H1 (cell line): ENCODE data around the gene RMRP. TPM values are rescaled to one million over a fixed set of nuclear protein-coding genes. Genes with fewer than 3 reads are reported as not detected.

Experiments
- BCL11A ChIP-seq, 2 experiments: IDR thresholded peaks; one replicate each; pipeline ENCODE4 v1.6.1; 2011; ENCODE audit warnings: low read depth in 2 of 2, low read length in 2 of 2, mild to moderate bottlenecking in 2 of 2
- CHD1 ChIP-seq: IDR thresholded peaks from 2 replicates; pipeline ENCODE4 v1.6.1; 2012; ENCODE audit warnings: low read depth, low read length, improper control_type of control experiment
- CHD2 ChIP-seq: IDR thresholded peaks from 2 replicates; pipeline ENCODE4 v1.6.1; 2012; ENCODE audit warnings: low read length, improper control_type of control experiment
- CREB1 ChIP-seq: IDR thresholded peaks from 2 replicates; pipeline ENCODE4 v1.6.1; 2012; ENCODE audit warnings: inconsistent platforms
- CTBP2 ChIP-seq: IDR thresholded peaks from 2 replicates; pipeline ENCODE4 v1.7.0; 2011; ENCODE audit warnings: borderline replicate concordance, mild to moderate bottlenecking, moderate library complexity, mixed read lengths, low read length; ENCODE audit not compliant: insufficient read depth, insufficient read length
- EZH2 ChIP-seq: fragments of 200-600 bp; sonication (generic); IDR thresholded peaks from 2 replicates; pipeline ENCODE4 v1.7.1; 2012; ENCODE audit warnings: low read depth, mild to moderate bottlenecking, moderate library complexity, low read length, inconsistent platforms; ENCODE audit not compliant: severe bottlenecking
- GTF2F1 ChIP-seq: IDR thresholded peaks from 2 replicates; pipeline ENCODE4 v1.6.1; 2012; ENCODE audit warnings: low read depth, low read length, improper control_type of control experiment, borderline replicate concordance
- HDAC2 ChIP-seq, 2 experiments: fragments of 300-600 bp in 1 of 2; sonication (generic) in 1 of 2; IDR thresholded peaks; 2 replicates each; pipeline ENCODE4 v1.6.1; 2011 to 2012; ENCODE audit warnings: low read depth in 2 of 2, low read length in 2 of 2, mild to moderate bottlenecking in 2 of 2, moderate library complexity in 2 of 2, borderline replicate concordance in 1 of 2, inconsistent platforms in 1 of 2
- JUND ChIP-seq: IDR thresholded peaks from 2 replicates; pipeline ENCODE4 v1.6.1; 2011; ENCODE audit warnings: mild to moderate bottlenecking, improper control_type of control experiment, low read length
- KDM5A ChIP-seq: fragments of 200-600 bp; IDR thresholded peaks from 2 replicates; pipeline ENCODE4 v1.7.1; 2012; ENCODE audit warnings: mild to moderate bottlenecking, low read length, inconsistent platforms, mixed read lengths
- POLR2A ChIP-seq, 2 experiments: IDR thresholded peaks; 1 replicate in 1 of 2; 2 replicates in 1 of 2; pipeline ENCODE4 v1.6.1; 2011; ENCODE audit warnings: low read depth in 2 of 2, low read length in 2 of 2, mild to moderate bottlenecking in 2 of 2; ENCODE audit errors: control extremely low read depth in 1 of 2
- POLR2AphosphoS5 ChIP-seq: IDR thresholded peaks from 2 replicates; pipeline ENCODE4 v1.6.1; 2011; ENCODE audit warnings: low read depth, low read length
- RFX5 ChIP-seq: IDR thresholded peaks from 2 replicates; pipeline ENCODE4 v1.6.1; 2011; ENCODE audit warnings: low read depth, low read length, improper control_type of control experiment, borderline replicate concordance
- RXRA ChIP-seq: IDR thresholded peaks from 2 replicates; pipeline ENCODE4 v1.6.1; 2011; ENCODE audit warnings: low read depth, mild to moderate bottlenecking, low read length, moderate library complexity; ENCODE audit not compliant: insufficient read depth
- SIX5 ChIP-seq: IDR thresholded peaks from 2 replicates; pipeline ENCODE4 v1.6.1; 2011; ENCODE audit warnings: mild to moderate bottlenecking, low read depth, low read length
- SUZ12 ChIP-seq: fragments of 200-600 bp; sonication (generic); IDR thresholded peaks from 2 replicates; pipeline ENCODE4 v1.6.1; 2012; ENCODE audit warnings: mild to moderate bottlenecking, inconsistent platforms, low read length, moderate library complexity, mixed read lengths
- USF2 ChIP-seq: IDR thresholded peaks from 2 replicates; pipeline ENCODE4 v1.6.1; 2011; ENCODE audit warnings: low read length, improper control_type of control experiment
- YY1 ChIP-seq: IDR thresholded peaks from 2 replicates; pipeline ENCODE4 v1.6.1; 2011; ENCODE audit warnings: low read depth, mild to moderate bottlenecking, low read length
- polyA plus RNA-seq, 7 experiments: library from polyadenylated mRNA; depleted of rRNA in 3 of 7; stranded (reverse) in 5 of 7; unstranded in 2 of 7; fragments of >200 nt in 5 of 7; fragments of 200-250 nt in 2 of 7; gene quantifications; 1 replicate in 5 of 7; 2 replicates in 1 of 7; 4 replicates in 1 of 7; pipeline versions ENCODE4 v1.2.1 to v1.2.3, GENCODE V29; 2011 to 2013; ENCODE audit warnings: missing spikeins in 2 of 7, mixed read lengths in 2 of 7
- total RNA-seq: library from RNA; stranded (reverse); fragmentation: NEBNext Ultra II Directional; extraction: Animal tissue kit (Norgen Biotek cat#: 25700); gene quantifications from 2 replicates; pipeline ENCODE4 v1.2.1, GENCODE V29; 2021
- TF ChIP-seq, protein P1 (sequence below): IDR thresholded peaks from 2 replicates; pipeline ENCODE4 v1.6.1; 2012; ENCODE audit warnings: low read length, inconsistent platforms

The RMRP gene
- total and polyA plus RNA-seq, 2 of the 8 experiments (the other 6 are each of a cell fraction or from before 2014, with no cell fraction given), result 169 to 14,987 TPM

- TF ChIP-seq CTBP2 (no peak), GTF2F1 (no peak), EZH2 (no peak), HDAC2 (IDR thresholded peaks at IDR 0.05; ENCODE audit: borderline replicate concordance in 1 of 2, low read depth in 2 of 2, low read length in 2 of 2) (peak in 1 of 2 experiments; percentile 64; a peak in 1 of 4 replicates), BCL11A (IDR thresholded peaks at IDR 0.05; ENCODE audit: low read depth in 2 of 2, low read length in 2 of 2) (no peak), SUZ12 (no peak), KDM5A (no peak), POLR2AphosphoS5 (peak; percentile 31; the same call in 1 of the 2 replicates), SIX5 (no peak), RFX5 (peak; percentile 59), CHD2 (no peak), YY1 (no peak), CREB1 (peak; percentile 83), POLR2A (IDR thresholded peaks at IDR 0.05; ENCODE audit: control extremely low read depth in 1 of 2, low read depth in 2 of 2, low read length in 2 of 2) (peak in 1 of 2 experiments; percentile 78; a peak in 2 of 3 replicates), USF2 (no peak; the same call in 1 of the 2 replicates), RXRA (no peak), JUND (peak; percentile 52; the same call in 1 of the 2 replicates), CHD1 (no peak)
- TF ChIP-seq, protein P1, sequence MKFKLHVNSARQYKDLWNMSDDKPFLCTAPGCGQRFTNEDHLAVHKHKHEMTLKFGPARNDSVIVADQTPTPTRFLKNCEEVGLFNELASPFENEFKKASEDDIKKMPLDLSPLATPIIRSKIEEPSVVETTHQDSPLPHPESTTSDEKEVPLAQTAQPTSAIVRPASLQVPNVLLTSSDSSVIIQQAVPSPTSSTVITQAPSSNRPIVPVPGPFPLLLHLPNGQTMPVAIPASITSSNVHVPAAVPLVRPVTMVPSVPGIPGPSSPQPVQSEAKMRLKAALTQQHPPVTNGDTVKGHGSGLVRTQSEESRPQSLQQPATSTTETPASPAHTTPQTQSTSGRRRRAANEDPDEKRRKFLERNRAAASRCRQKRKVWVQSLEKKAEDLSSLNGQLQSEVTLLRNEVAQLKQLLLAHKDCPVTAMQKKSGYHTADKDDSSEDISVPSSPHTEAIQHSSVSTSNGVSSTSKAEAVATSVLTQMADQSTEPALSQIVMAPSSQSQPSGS, result 0 out of 2 replicates have a peak, but pooled peaks have one; percentile 24
- TF ChIP-seq, all 59 proteins: peak for 16
Observed at GRCh38 chr9:35616681-35617459, 40.9 kb downstream of the RMRP start (continued).
